ENCODE data around the gene ABI1.

Gene ABI1

GRCh38 chr10:26746061-26746460 is 114.7 kb downstream of the ABI1 start:
- no peak for TF ChIP-seq CEBPB (IDR thresholded peaks at IDR 0.05)

- no peak for TF ChIP-seq USF1 (IDR thresholded peaks at IDR 0.05)
- no peak for TF ChIP-seq CEBPB (IDR thresholded peaks at IDR 0.05)
- TF ChIP-seq TCF12 (IDR thresholded peaks at IDR 0.05; ENCODE audit: low read depth) = no peak
- TF ChIP-seq TAF1 (IDR thresholded peaks at IDR 0.05; ENCODE audit: low read depth) = no peak
- TF ChIP-seq CREB1 (IDR thresholded peaks at IDR 0.05; ENCODE audit: low read depth) = no peak
- no peak for TF ChIP-seq EP300 (IDR thresholded peaks at IDR 0.05; ENCODE audit: borderline replicate concordance)
- TF ChIP-seq TEAD4 (IDR thresholded peaks at IDR 0.05) = no peak
- no peak for TF ChIP-seq RAD21 (IDR thresholded peaks at IDR 0.05; ENCODE audit: low read depth)
- TF ChIP-seq NFIC (IDR thresholded peaks at IDR 0.05) = no peak
- no peak for TF ChIP-seq ZBTB7A (IDR thresholded peaks at IDR 0.05; ENCODE audit: low read depth)
These were observed 116.9 kb downstream of the ABI1 start for GRCh38 chr10:26743841-26744240.

GRCh38 chr10:26743091-26743490 is 117.7 kb downstream of the ABI1 start:
- TF ChIP-seq CREB1 (IDR thresholded peaks at IDR 0.05; ENCODE audit: low read depth) = no peak
- no peak for TF ChIP-seq RAD21 (IDR thresholded peaks at IDR 0.05; ENCODE audit: low read depth)
- no peak for TF ChIP-seq TAF1 (IDR thresholded peaks at IDR 0.05; ENCODE audit: low read depth)
- TF ChIP-seq ZBTB7A (IDR thresholded peaks at IDR 0.05; ENCODE audit: low read depth) = no peak
- no peak for TF ChIP-seq CEBPB (IDR thresholded peaks at IDR 0.05)
- TF ChIP-seq YY1 (IDR thresholded peaks at IDR 0.05; ENCODE audit: low read depth) = no peak
- TF ChIP-seq TEAD4 (IDR thresholded peaks at IDR 0.05) = no peak
- TF ChIP-seq REST (IDR thresholded peaks at IDR 0.05; ENCODE audit: low read depth) = no peak
- no peak for TF ChIP-seq FOXM1 (IDR thresholded peaks at IDR 0.05; ENCODE audit: borderline replicate concordance, low read depth)
- TF ChIP-seq MAX (IDR thresholded peaks at IDR 0.05) = no peak

- TF ChIP-seq MAX (IDR thresholded peaks at IDR 0.05) (no peak), NFIC (IDR thresholded peaks at IDR 0.05) (no peak), ZBTB7A (IDR thresholded peaks at IDR 0.05; ENCODE audit: low read depth) (no peak), FOXM1 (IDR thresholded peaks at IDR 0.05; ENCODE audit: borderline replicate concordance, low read depth) (no peak), REST (IDR thresholded peaks at IDR 0.05; ENCODE audit: low read depth) (no peak), EGR1 (IDR thresholded peaks at IDR 0.05) (no peak), TEAD4 (IDR thresholded peaks at IDR 0.05) (no peak), USF1 (IDR thresholded peaks at IDR 0.05) (no peak), CEBPB (IDR thresholded peaks at IDR 0.05) (no peak), YY1 (IDR thresholded peaks at IDR 0.05; ENCODE audit: low read depth) (no peak)
These were observed 119.4 kb downstream of the ABI1 start for GRCh38 chr10:26741368-26741767.

- TF ChIP-seq USF1 (IDR thresholded peaks at IDR 0.05) (no peak), TCF12 (IDR thresholded peaks at IDR 0.05; ENCODE audit: low read depth) (no peak), CEBPB (IDR thresholded peaks at IDR 0.05) (no peak), MAX (IDR thresholded peaks at IDR 0.05) (no peak), REST (IDR thresholded peaks at IDR 0.05; ENCODE audit: low read depth) (no peak), EGR1 (IDR thresholded peaks at IDR 0.05) (no peak), NFIC (IDR thresholded peaks at IDR 0.05) (no peak), ZBTB7A (IDR thresholded peaks at IDR 0.05; ENCODE audit: low read depth) (no peak), CREB1 (IDR thresholded peaks at IDR 0.05; ENCODE audit: low read depth) (no peak), TAF1 (IDR thresholded peaks at IDR 0.05; ENCODE audit: low read depth) (no peak), RAD21 (IDR thresholded peaks at IDR 0.05; ENCODE audit: low read depth) (no peak), FOXM1 (IDR thresholded peaks at IDR 0.05; ENCODE audit: borderline replicate concordance, low read depth) (no peak), EP300 (IDR thresholded peaks at IDR 0.05; ENCODE audit: borderline replicate concordance) (no peak), TEAD4 (IDR thresholded peaks at IDR 0.05) (no peak), YY1 (IDR thresholded peaks at IDR 0.05; ENCODE audit: low read depth) (no peak)
These were observed 121.6 kb downstream of the ABI1 start for GRCh38 chr10:26739071-26739631.
